T-helper 1 cell treated with Interleukin-12 subunit alpha and Interleukin-12 subunit beta and Interleukin-4 antibody, amounts not matched to agents 30 μg/mL and 1 μg/mL, for 36 hours (primary cell): ENCODE results near the gene TNFAIP8L3.
A peak's percentile ranks its signal among the peaks of the same experiment; 100 is the strongest.

Experiments
- H3K27ac Mint-ChIP-seq: one replicate; pipeline ENCODE4 v1.8.0; 2021; ENCODE audit warnings: mild to moderate bottlenecking, mixed read lengths
- H3K27me3 Mint-ChIP-seq: one replicate; pipeline ENCODE4 v1.8.0; 2021; ENCODE audit warnings: low read depth, mixed read lengths
- H3K36me3 Mint-ChIP-seq: one replicate; pipeline ENCODE4 v1.8.0; 2021; ENCODE audit warnings: low read depth, mixed read lengths
- H3K4me1 Mint-ChIP-seq: one replicate; pipeline ENCODE4 v1.8.0; 2021; ENCODE audit warnings: low read depth, mixed read lengths
- H3K4me3 Mint-ChIP-seq: one replicate; pipeline ENCODE4 v1.8.0; 2021; ENCODE audit warnings: mild to moderate bottlenecking, moderate library complexity, mixed read lengths
- H3K9me3 Mint-ChIP-seq: one replicate; pipeline ENCODE4 v1.8.0; 2021; ENCODE audit warnings: mixed read lengths

Gene TNFAIP8L3

GRCh38 chr15:51088585-51088984 lies 6.1 kb downstream of the TNFAIP8L3 start:
- Mint-ChIP-seq H3K36me3 (no peaks in the 10 kb centered on the region), H3K9me3 (no peaks in the 10 kb centered on the region), H3K27me3 (peaks cover 67% of the 10 kb centered on the region), H3K4me1 (no peaks in the 10 kb centered on the region), H3K27ac (no peak overlapping the region), H3K4me3 (no peak overlapping the region)

- Mint-ChIP-seq H3K4me1 (no peaks in the 10 kb centered on the region), H3K27ac (no peak overlapping the region), H3K4me3 (no peak overlapping the region), H3K9me3 (no peaks in the 10 kb centered on the region), H3K36me3 (no peaks in the 10 kb centered on the region), H3K27me3 (peaks cover 56% of the 10 kb centered on the region)
Measured at GRCh38 chr15:51087513-51087912, 7.2 kb downstream of the TNFAIP8L3 start.

GRCh38 chr15:51086409-51086808 lies 8.3 kb downstream of the TNFAIP8L3 start:
- Mint-ChIP-seq H3K4me3 (no peak overlapping the region), H3K4me1 (no peaks in the 10 kb centered on the region), H3K9me3 (no peaks in the 10 kb centered on the region), H3K36me3 (no peaks in the 10 kb centered on the region), H3K27me3 (peaks cover 45% of the 10 kb centered on the region), H3K27ac (no peak overlapping the region)

- no peak overlapping the region for H3K27ac Mint-ChIP-seq
- H3K27me3 Mint-ChIP-seq: peaks cover 39% of the 10 kb centered on the region
- H3K9me3 Mint-ChIP-seq: no peaks in the 10 kb centered on the region
- no peak overlapping the region for H3K4me3 Mint-ChIP-seq
- no peaks in the 10 kb centered on the region for H3K4me1 Mint-ChIP-seq
- H3K36me3 Mint-ChIP-seq: no peaks in the 10 kb centered on the region
Measured at GRCh38 chr15:51085764-51086163, 8.9 kb downstream of the TNFAIP8L3 start.

GRCh38 chr15:51083641-51084166 lies 11.0 kb downstream of the TNFAIP8L3 start:
- Mint-ChIP-seq H3K27ac (no peak overlapping the region), H3K36me3 (no peaks in the 10 kb centered on the region), H3K27me3 (peaks cover 19% of the 10 kb centered on the region), H3K9me3 (no peaks in the 10 kb centered on the region), H3K4me1 (peaks cover 4% of the 10 kb centered on the region), H3K4me3 (no peak overlapping the region)

- Mint-ChIP-seq H3K36me3 (no peaks in the 10 kb centered on the region), H3K27me3 (peaks cover 15% of the 10 kb centered on the region), H3K9me3 (no peaks in the 10 kb centered on the region)
Measured at GRCh38 chr15:51082246-51082645, 12.5 kb downstream of the TNFAIP8L3 start.

GRCh38 chr15:51080286-51080685 lies 14.4 kb downstream of the TNFAIP8L3 start:
- Mint-ChIP-seq H3K27ac (no peak overlapping the region), H3K4me3 (no peak overlapping the region), H3K9me3 (no peaks in the 10 kb centered on the region), H3K4me1 (peaks cover 23% of the 10 kb centered on the region), H3K36me3 (no peaks in the 10 kb centered on the region), H3K27me3 (peaks cover 6% of the 10 kb centered on the region)

More at GRCh38 chr15:51082246-51082645, 12.5 kb downstream of the TNFAIP8L3 start:
- H3K4me1 Mint-ChIP-seq: peaks cover 12% of the 10 kb centered on the region
- no peak overlapping the region for H3K4me3 Mint-ChIP-seq
- H3K27ac Mint-ChIP-seq: no peak overlapping the region

- Mint-ChIP-seq H3K4me3 (no peak overlapping the region), H3K27ac (no peak overlapping the region), H3K27me3 (no peaks in the 10 kb centered on the region), H3K9me3 (no peaks in the 10 kb centered on the region), H3K4me1 (peaks cover 23% of the 10 kb centered on the region), H3K36me3 (no peaks in the 10 kb centered on the region)
Measured at GRCh38 chr15:51079226-51079625, 15.5 kb downstream of the TNFAIP8L3 start.

GRCh38 chr15:51077221-51078153 lies 17.2 kb downstream of the TNFAIP8L3 start:
- Mint-ChIP-seq H3K4me1 (peaks cover 23% of the 10 kb centered on the region), H3K27me3 (no peaks in the 10 kb centered on the region)

GRCh38 chr15:51076524-51077220 lies 18.0 kb downstream of the TNFAIP8L3 start:
- Mint-ChIP-seq H3K4me3 (peak overlapping the region; percentile 42), H3K9me3 (no peaks in the 10 kb centered on the region), H3K27me3 (no peaks in the 10 kb centered on the region), H3K27ac (peak overlapping the region; percentile 82), H3K36me3 (no peaks in the 10 kb centered on the region), H3K4me1 (peaks cover 24% of the 10 kb centered on the region)

More at GRCh38 chr15:51077221-51078153, 17.2 kb downstream of the TNFAIP8L3 start:
- H3K36me3 Mint-ChIP-seq: no peaks in the 10 kb centered on the region
- H3K4me3 Mint-ChIP-seq: peak overlapping the region; percentile 42
- H3K9me3 Mint-ChIP-seq: no peaks in the 10 kb centered on the region
- H3K27ac Mint-ChIP-seq: peak overlapping the region; percentile 82

GRCh38 chr15:51075826-51076523 lies 18.7 kb downstream of the TNFAIP8L3 start:
- Mint-ChIP-seq H3K4me1 (peaks cover 28% of the 10 kb centered on the region), H3K4me3 (no peak overlapping the region), H3K27ac (peak overlapping the region; percentile 43), H3K9me3 (no peaks in the 10 kb centered on the region), H3K36me3 (no peaks in the 10 kb centered on the region), H3K27me3 (no peaks in the 10 kb centered on the region)

GRCh38 chr15:51075364-51075763 lies 19.3 kb downstream of the TNFAIP8L3 start:
- H3K9me3 Mint-ChIP-seq: no peaks in the 10 kb centered on the region
- H3K27me3 Mint-ChIP-seq: no peaks in the 10 kb centered on the region
- no peak overlapping the region for H3K4me3 Mint-ChIP-seq
- H3K36me3 Mint-ChIP-seq: no peaks in the 10 kb centered on the region
- no peak overlapping the region for H3K27ac Mint-ChIP-seq
- peaks cover 28% of the 10 kb centered on the region for H3K4me1 Mint-ChIP-seq

GRCh38 chr15:51074926-51075325 lies 19.8 kb downstream of the TNFAIP8L3 start:
- no peak overlapping the region for H3K4me3 Mint-ChIP-seq
- H3K36me3 Mint-ChIP-seq: no peaks in the 10 kb centered on the region
- H3K27me3 Mint-ChIP-seq: no peaks in the 10 kb centered on the region
- no peak overlapping the region for H3K27ac Mint-ChIP-seq
- H3K9me3 Mint-ChIP-seq: no peaks in the 10 kb centered on the region
- H3K4me1 Mint-ChIP-seq: peaks cover 28% of the 10 kb centered on the region

- Mint-ChIP-seq H3K27me3 (no peaks in the 10 kb centered on the region), H3K4me3 (no peak overlapping the region), H3K9me3 (no peaks in the 10 kb centered on the region), H3K27ac (no peak overlapping the region), H3K36me3 (no peaks in the 10 kb centered on the region), H3K4me1 (peaks cover 11% of the 10 kb centered on the region)
Measured at GRCh38 chr15:51071578-51071977, 23.1 kb downstream of the TNFAIP8L3 start.
